Breast epithelium (tissue), 3 donors: ENCODE data around the gene RFTN1.

Experiments used
- POLR2AphosphoS5 ChIP-seq, 3 donors: sonication (generic); formaldehyde crosslinking; IDR thresholded peaks; one replicate each; pipeline ENCODE4 v1.6.1; 2017; ENCODE audit warnings: antibody characterized with exemption in 3 of 3
- TF ChIP-seq, protein P1 (sequence below), 3 donors: fragments of 450-650 bp; IDR thresholded peaks; one replicate each; pipeline ENCODE4 v1.5.1; 2016 to 2017; ENCODE audit warnings: antibody characterized with exemption in 3 of 3, mild to moderate bottlenecking in 3 of 3, moderate library complexity in 3 of 3

- TF ChIP-seq, protein P1, sequence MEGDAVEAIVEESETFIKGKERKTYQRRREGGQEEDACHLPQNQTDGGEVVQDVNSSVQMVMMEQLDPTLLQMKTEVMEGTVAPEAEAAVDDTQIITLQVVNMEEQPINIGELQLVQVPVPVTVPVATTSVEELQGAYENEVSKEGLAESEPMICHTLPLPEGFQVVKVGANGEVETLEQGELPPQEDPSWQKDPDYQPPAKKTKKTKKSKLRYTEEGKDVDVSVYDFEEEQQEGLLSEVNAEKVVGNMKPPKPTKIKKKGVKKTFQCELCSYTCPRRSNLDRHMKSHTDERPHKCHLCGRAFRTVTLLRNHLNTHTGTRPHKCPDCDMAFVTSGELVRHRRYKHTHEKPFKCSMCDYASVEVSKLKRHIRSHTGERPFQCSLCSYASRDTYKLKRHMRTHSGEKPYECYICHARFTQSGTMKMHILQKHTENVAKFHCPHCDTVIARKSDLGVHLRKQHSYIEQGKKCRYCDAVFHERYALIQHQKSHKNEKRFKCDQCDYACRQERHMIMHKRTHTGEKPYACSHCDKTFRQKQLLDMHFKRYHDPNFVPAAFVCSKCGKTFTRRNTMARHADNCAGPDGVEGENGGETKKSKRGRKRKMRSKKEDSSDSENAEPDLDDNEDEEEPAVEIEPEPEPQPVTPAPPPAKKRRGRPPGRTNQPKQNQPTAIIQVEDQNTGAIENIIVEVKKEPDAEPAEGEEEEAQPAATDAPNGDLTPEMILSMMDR (IDR thresholded peaks at IDR 0.05) = no peak
- TF ChIP-seq POLR2AphosphoS5 (IDR thresholded peaks at IDR 0.05) = no peak
These were observed 80.8 kb downstream of the RFTN1 start for GRCh38 chr3:16432714-16433113.
